ENCODE results near the gene SLC2A4RG. TPM values are rescaled to one million over a fixed set of nuclear protein-coding genes. Genes with fewer than 3 reads are reported as not detected.

The SLC2A4RG gene
- total RNA-seq, 1 experiment from 2014 or later: 121 TPM

- no peaks in the 10 kb centered on the region for H4K20me1 ChIP-seq (ENCODE audit: insufficient read depth)
- BruUV-seq (replicated peaks): no TSS peak
- POLR2A ChIA-PET: no interaction called here
- CTCF ChIA-PET: no interaction called here
- DNase-seq (ENCODE audit: low read depth, low spot score) (no peak), ATAC-seq (no peak)
- peak overlapping the region; percentile 56; the same call in 1 of the 2 replicates for H3K9ac ChIP-seq (ENCODE audit: low read length)
- peaks cover 20 to 50% of the 10 kb centered on the region in 2 experiments; a peak in 3 of 4 replicates for H3K4me1 ChIP-seq (ENCODE audit: control insufficient read depth in 1 of 2, insufficient read depth in 2 of 2, low read length in 2 of 2)
- H3K4me2 ChIP-seq (ENCODE audit: low read length): peak overlapping the region; percentile 66
- peak overlapping the region; percentile 42 to 52; a peak in 3 of 4 replicates for H3K4me3 ChIP-seq (replicated peaks in 1 of 2; ENCODE audit: low read depth in 1 of 2, low read length in 2 of 2)
- RAD21 ChIA-PET (ENCODE audit: low non-redundant PET in 1 of 2, low total read pairs in 2 of 2, uncharacterized antibody in 2 of 2, unreplicated experiment in 2 of 2): interaction anchor here in 1 of 2 experiments (0.6 kb wide), 1 partner anchor 27 kb away, joined by 3 read pairs; no protein-coding TSS in a partner anchor
- no peak for TF ChIP-seq EZH2phosphoT487 (IDR thresholded peaks at IDR 0.05; ENCODE audit: borderline replicate concordance)
- TF ChIP-seq MAX (IDR thresholded peaks at IDR 0.05): no peak
- no peak for TF ChIP-seq ZBTB33 (IDR thresholded peaks at IDR 0.05; ENCODE audit: extremely low read depth, insufficient replicate concordance, low read length)
- TF ChIP-seq POLR2A (IDR thresholded peaks at IDR 0.05; ENCODE audit: borderline replicate concordance, extremely low read depth, insufficient read depth, insufficient read length): no peak
- no peak for TF ChIP-seq CTCF (IDR thresholded peaks at IDR 0.05 in 2 of 3, conservative IDR thresholded peaks at IDR 0.05 in 1 of 3; ENCODE audit: borderline replicate concordance in 1 of 3, insufficient read depth in 1 of 3, low read depth in 2 of 3, low read length in 2 of 3)
- no peak for TF ChIP-seq FOSL1 (IDR thresholded peaks at IDR 0.05; ENCODE audit: low read depth)
- no peak for TF ChIP-seq RAD21 (IDR thresholded peaks at IDR 0.05; ENCODE audit: low read depth)
- no peak for TF ChIP-seq SP1 (IDR thresholded peaks at IDR 0.05; ENCODE audit: low read depth)
- TF ChIP-seq ZNF274 (IDR thresholded peaks at IDR 0.05; ENCODE audit: low read depth, low read length): no peak
- no peak for TF ChIP-seq ATF3 (IDR thresholded peaks at IDR 0.05)
- H3K36me3 ChIP-seq (ENCODE audit: control insufficient read depth in 1 of 2, insufficient read depth in 2 of 2, low read length in 2 of 2): peaks cover 3 to 22% of the 10 kb centered on the region in 2 experiments; a peak in 2 of 4 replicates
- no peaks in the 10 kb centered on the region for H3K9me3 ChIP-seq (ENCODE audit: control insufficient read depth in 1 of 2, insufficient read depth in 1 of 2, low read depth in 1 of 2, low read length in 2 of 2)
- H3K27ac ChIP-seq (ENCODE audit: low read depth, low read length): peak overlapping the region; percentile 84
- no peak overlapping the region for H2AFZ ChIP-seq (ENCODE audit: low read depth, low read length, poor library complexity, severe bottlenecking)
- H3K27me3 ChIP-seq (ENCODE audit: insufficient read depth, low read length): no peaks in the 10 kb centered on the region
- peaks cover 26% of the 10 kb centered on the region for H3K79me2 ChIP-seq (ENCODE audit: insufficient read depth, low read length)
- intact Hi-C loops (cut with micrococcal nuclease): loop anchor here (10.0 kb wide), 1 partner anchor 127 kb away; the partner anchor contains the start of genes ABHD16B and TPD52L2
- no peaks in the 10 kb centered on the region for H3K9me2 ChIP-seq (ENCODE audit: insufficient read depth)
Observed at GRCh38 chr20:63737945-63738686, 1.5 kb upstream of the SLC2A4RG start.

All from HCT116 (cell line).